ENCODE results near the gene ATP2B3. TPM values are rescaled to one million over a fixed set of nuclear protein-coding genes. Genes with fewer than 3 reads are reported as not detected.

Gene ATP2B3
- total RNA-seq, 1 donor from 2014 or later: not detected

DNA sequence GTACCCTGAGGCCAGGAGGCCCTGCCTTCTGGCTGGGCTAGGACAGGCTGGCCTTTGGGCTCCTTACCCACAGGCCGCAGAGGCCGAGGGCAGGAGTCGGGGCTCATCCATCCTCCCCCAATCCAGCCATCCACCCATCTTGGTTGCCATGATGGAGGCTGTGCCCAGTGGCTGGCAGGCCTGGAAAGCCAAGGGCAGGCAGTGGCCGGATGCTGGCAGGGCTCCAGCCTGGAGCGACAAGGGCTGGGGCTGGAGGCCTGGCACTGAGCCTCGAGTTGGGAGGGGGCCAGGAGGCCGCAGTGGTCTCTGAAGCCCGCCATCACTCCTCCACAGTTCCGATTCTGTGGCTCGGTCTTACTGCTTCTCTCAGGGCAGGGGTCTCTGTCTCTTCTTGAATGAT lies 31.3 kb upstream of the ATP2B3 start:
- intact Hi-C loops (cut with DNase I): no loop called here
- ATAC-seq (no peak), DNase-seq (ENCODE audit: missing footprints) (no peak)

GRCh38 chrX:153487590-153488071 lies 29.8 kb upstream of the ATP2B3 start:
- intact Hi-C loops (cut with DNase I): no loop called here
- DNase-seq (ENCODE audit: missing footprints) (no peak), ATAC-seq (peak; percentile 29)

DNA sequence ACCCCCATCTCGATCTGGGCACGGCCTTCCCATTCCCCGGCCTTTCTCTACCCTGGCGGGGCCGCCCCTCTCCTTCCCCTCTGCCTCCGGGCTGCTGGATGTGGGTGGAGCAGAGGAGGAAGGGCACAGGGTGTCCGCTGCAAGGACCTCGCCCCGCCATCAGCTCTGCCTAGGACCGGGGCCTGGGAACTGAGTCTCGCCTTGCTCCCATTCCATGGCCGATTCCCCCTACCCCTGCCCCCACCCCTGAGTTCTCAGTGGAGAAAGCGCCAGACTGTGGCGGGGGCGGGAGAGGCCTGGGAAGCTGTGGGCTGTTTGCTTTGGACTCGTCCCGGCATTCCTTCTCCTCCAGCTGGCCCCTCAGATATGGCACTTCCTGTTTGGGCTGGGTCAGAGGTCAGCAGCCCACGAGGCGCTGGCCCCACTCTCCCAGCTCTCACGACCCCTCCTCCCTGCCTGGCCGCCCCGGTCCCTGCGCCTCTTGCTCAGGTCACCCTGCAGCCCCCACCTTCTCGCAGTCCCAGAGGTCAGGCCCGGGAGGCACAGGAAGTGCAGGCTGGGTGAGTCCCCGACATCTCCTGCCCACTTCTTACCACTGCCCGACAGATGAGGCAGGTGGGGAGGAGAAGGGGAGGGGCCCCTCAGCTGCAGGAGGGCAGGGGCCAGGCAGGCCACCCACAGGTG lies 29.1 kb upstream of the ATP2B3 start:
- intact Hi-C loops (cut with DNase I): no loop called here
- ATAC-seq (peak; percentile 70), DNase-seq (ENCODE audit: missing footprints) (no peak)

DNA sequence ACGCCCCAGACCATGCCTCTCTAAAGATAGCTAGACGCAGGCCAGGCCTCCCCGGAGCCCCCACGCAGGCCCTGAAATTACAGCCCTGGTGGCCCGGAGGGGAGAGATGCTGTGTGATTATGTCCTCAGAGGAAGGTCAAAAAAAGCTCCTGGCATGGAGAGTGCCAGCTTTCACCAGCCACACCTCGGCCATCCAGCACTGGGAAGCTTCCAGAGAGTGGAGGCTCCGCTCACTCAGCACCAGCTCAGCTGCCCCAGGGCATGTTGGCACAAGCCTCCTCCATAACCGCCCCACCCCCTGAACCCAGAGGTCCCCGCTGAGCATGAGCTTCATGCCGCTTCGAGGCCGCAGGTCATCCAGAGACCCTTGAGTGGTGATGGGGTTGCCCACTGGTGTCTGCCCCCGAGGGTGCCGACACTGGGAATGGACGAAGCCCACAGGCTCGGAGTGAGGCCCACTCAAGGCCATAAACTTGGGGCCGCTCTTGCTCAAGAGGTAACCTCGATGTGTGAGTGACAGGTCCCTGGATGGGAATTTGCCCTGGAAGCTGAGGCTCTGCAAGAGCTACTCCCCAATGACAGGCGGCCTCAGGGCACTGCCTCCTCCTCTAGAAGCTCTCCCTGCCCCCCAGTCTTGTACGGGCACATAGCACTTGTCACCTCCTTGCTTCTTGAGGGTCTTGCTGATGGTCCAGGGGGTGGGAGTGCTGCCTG lies 27.1 kb upstream of the ATP2B3 start:
- DNase-seq (ENCODE audit: missing footprints): no peak
- intact Hi-C loops (cut with DNase I): no loop called here
- ATAC-seq: no peak

DNA sequence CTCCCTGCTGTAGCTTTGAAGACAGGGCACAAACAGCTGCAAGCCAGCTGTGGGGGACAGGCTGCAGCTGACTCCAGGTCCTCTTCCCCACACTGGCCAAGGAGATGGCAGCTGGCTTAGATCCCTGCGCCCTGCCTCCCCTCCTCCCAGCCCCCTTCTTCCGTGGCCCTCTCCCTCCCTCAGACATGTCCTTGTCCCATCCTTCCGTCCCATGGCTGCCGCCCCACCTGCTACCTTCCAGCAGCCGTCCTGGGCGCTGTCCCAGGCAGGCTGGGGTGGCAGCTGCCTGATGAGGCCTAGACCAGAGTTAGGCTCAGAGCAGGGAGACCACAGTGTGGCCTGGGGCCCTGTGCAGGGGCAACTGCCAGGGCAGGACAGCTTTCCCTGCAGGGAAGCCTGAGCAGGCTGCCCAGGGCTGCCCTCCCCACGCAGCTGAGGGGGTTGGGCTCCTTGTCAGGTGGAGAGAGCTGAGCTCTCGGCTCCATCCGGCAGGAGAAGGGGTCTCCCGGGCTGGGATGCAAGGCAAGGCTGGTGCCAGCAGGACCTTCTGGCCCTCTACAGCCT lies 26.0 kb upstream of the ATP2B3 start:
- DNase-seq (ENCODE audit: missing footprints) (no peak), ATAC-seq (no peak)

DNA sequence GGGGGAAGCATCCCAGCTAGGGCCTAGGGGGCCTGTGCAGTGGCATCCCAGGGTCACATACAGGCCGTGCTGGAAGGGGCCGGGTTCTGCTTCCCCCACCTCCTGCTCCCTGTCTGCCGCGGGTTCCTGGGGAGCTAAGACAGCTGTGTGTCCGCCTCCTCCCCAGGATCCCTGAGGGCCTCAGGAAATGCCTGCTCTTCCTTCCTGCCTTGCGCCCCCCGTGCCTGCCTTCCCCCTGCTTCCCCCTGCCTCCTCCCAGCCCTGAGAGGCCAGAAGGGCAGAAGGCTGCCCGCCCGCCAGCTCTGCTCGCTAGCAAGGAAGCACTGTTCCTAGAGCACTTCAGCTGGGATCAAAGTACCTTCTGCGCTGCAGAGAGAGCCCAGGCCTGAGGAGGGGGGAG lies 25.5 kb upstream of the ATP2B3 start:
- DNase-seq (ENCODE audit: missing footprints): no peak
- ATAC-seq: no peak

More for the DNA sequence above, 26.0 kb upstream of the ATP2B3 start:
- intact Hi-C loops (cut with DNase I): no loop called here

GRCh38 chrX:153492543-153492942 lies 24.9 kb upstream of the ATP2B3 start:
- intact Hi-C loops (cut with DNase I): no loop called here
- no peak for DNase-seq (ENCODE audit: missing footprints)
- no peak for ATAC-seq

More for the DNA sequence above, 25.5 kb upstream of the ATP2B3 start:
- intact Hi-C loops (cut with DNase I): no loop called here

- no peak for ATAC-seq
- intact Hi-C loops (cut with DNase I): no loop called here
- DNase-seq (ENCODE audit: missing footprints): no peak
Measured at GRCh38 chrX:153493085-153493484, 24.4 kb upstream of the ATP2B3 start.

DNA sequence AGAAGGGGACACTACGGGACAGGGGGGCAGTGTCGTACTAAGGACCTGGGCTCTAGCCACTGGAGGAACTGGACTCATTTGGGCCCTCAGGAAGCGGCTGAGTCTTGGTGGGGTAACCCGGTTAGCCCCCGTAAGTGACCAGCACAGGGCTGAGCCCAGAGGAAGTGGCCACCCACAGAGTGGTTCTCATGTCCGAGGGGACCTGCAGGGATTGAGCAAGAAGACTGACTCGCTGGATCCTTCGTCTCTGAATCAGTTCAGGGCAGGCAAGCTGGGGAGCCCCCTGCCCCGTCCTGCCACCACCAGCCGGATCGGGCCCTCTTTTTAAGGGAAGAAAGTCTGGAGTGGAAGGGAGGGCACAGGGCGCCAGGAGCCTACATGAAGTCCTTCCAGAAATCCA lies 23.4 kb upstream of the ATP2B3 start:
- DNase-seq (ENCODE audit: missing footprints): no peak
- intact Hi-C loops (cut with DNase I): loop anchor here (2.0 kb wide), 1 partner anchor 31 kb away; no protein-coding TSS in a partner anchor
- peak; percentile 27 for ATAC-seq

DNA sequence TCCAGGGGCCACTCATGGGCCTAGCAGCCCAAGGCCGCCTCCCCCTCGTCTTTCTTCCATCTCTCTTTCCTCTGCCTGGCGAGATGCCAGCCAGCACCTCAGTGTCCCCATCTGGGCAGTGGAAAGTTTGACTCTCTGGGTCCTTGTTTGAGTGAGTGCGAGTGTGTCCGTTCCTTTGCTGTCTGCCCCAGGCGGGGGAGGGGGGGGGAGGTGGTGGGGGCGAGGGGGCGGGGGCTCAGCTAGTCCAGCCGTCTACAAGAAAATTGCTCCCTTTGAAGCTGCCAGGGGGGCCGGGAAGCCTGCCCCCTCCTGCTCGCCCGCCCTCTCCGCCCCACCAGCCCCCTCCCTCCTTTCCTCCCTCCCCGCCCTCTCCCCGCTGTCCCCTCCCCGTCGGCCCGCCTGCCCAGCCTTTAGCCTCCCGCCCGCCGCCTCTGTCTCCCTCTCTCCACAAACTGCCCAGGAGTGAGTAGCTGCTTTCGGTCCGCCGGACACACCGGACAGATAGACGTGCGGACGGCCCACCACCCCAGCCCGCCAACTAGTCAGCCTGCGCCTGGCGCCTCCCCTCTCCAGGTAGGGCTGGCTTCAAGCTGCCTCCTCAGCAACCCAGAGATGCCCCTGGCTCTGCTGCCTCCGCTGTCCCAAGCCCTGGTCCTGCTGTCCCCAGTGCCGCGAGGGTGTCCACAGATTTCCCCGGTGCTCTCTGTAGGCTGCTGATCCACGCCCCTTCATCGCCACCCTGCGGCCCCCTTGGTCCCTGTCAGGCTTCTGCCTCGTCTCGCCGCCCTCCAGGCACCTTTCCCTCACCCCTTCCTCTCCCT lies 22.7 kb upstream of the ATP2B3 start, which contains the start of gene BGN:
Gene BGN, plus strand, starts transcription at position 440 of the 821 bp plus-strand sequence. CDS start 9,652 bp downstream, outside the sequence.
- intact Hi-C loops (cut with DNase I): loop anchor here (1.0 to 2.0 kb wide), 2 partner anchors 23 to 32 kb away; no protein-coding TSS in a partner anchor
- no peak for DNase-seq (ENCODE audit: missing footprints)

GRCh38 chrX:153495362-153495751 lies 22.1 kb upstream of the ATP2B3 start:
- intact Hi-C loops (cut with DNase I): loop anchor here (1.0 to 2.0 kb wide), 2 partner anchors 24 to 33 kb away; no protein-coding TSS in a partner anchor
- ATAC-seq (peak; percentile 30), DNase-seq (ENCODE audit: missing footprints) (no peak)

More for the DNA sequence above, 22.7 kb upstream of the ATP2B3 start, which contains the start of gene BGN:
- ATAC-seq: peak; percentile 63

- DNase-seq (ENCODE audit: missing footprints): no peak
- intact Hi-C loops (cut with DNase I): loop anchor here (1.0 to 2.0 kb wide), 2 partner anchors 25 to 33 kb away; no protein-coding TSS in a partner anchor
- no peak for ATAC-seq
Measured at GRCh38 chrX:153495903-153496589, 21.4 kb upstream of the ATP2B3 start.

GRCh38 chrX:153496590-153496959 lies 20.9 kb upstream of the ATP2B3 start:
- DNase-seq (ENCODE audit: missing footprints): no peak
- intact Hi-C loops (cut with DNase I): no loop called here
- no peak for ATAC-seq

DNA sequence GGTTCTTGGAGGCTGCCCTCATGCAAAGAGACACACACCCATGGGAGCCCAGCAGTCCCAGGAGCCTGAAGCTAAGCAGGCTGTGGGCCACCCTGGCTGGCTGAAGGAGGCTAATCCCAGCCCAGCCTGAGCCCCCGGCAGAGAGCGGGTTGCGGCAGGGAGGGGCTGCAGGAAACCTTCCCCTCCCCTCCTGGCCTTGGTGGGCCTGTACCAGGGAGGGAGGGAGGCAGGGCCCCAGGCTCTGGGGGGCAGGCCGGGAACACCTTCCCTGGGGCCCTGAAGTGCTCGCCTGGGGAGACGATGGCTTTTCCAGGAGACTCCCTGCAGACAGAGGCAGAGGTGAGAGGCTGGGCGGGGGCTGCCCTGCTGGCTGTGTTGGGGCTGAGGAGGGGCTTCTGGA lies 19.0 kb upstream of the ATP2B3 start:
- DNase-seq (ENCODE audit: missing footprints) (no peak), ATAC-seq (no peak)
- intact Hi-C loops (cut with DNase I): no loop called here

DNA sequence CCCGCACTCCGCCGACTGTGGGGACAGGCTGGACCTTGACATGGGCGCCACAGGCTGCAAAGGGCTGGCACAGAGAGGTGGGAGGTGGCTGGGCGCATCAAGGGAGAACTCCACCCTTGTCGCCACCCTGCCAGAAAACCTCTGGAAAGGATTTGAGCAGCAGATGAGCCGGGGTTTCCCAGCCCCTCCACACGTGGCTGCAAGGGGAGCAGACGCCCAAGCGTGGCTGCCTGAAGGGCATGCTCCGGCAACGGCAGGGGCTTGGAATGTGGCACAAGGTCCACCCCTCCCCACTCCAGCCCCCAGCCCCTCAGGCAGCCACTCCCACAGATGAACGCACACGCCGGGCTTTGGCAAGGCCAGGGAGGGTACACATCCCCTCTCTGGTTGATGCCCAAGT lies 18.1 kb upstream of the ATP2B3 start:
- intact Hi-C loops (cut with DNase I): no loop called here
- ATAC-seq: no peak
- DNase-seq (ENCODE audit: missing footprints): no peak

DNA sequence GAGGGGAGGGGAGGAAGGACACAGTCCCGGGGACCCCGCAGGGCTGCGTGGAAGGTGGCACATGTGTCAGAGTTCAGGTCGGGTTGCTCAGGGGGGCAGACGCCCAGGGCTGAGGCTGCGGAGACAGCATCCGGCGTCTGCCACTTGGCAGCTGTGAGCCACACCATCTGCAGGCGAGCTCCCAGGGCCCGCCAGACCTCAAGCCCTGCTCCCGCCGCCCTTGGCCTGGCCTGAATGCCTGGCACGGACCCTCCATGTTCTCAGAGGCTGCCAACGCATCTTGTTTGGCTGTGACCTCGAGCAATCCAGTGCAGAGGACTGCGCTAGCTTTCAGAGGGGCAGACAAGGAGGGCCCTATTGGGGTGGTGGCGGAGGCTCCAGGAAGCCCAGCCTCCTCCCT lies 17.6 kb upstream of the ATP2B3 start:
- ATAC-seq (peak; percentile 59), DNase-seq (ENCODE audit: missing footprints) (no peak)
- intact Hi-C loops (cut with DNase I): no loop called here

DNA sequence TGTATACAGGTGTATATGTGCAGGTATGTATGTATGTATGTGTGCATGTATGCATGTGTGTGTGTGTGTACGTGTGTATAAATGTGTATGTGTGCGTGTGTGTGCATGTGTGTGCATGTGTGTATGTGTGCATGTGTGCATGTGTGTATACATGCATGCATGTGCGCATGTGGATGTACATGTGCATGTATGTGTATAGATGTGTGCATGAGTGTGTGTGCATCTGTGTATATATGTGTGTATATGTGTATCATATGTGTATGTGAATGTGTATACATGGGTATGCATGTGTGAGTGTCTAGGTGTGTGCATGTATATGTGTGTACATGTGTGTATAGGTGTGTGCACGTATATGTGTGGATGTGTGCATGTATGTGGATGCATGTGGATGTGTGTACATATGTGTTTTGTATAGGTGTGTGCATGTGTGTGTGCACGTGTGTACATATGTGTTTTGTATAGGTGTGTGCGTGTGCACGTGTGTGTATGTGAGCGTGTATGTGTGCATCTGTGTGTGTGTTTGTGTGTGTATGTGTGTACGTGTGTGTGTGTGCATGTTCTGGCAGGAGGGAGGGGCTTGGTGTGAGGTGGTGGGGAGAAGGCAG lies 16.7 kb upstream of the ATP2B3 start:
- intact Hi-C loops (cut with DNase I): no loop called here
- ATAC-seq (no peak), DNase-seq (ENCODE audit: missing footprints) (no peak)

DNA sequence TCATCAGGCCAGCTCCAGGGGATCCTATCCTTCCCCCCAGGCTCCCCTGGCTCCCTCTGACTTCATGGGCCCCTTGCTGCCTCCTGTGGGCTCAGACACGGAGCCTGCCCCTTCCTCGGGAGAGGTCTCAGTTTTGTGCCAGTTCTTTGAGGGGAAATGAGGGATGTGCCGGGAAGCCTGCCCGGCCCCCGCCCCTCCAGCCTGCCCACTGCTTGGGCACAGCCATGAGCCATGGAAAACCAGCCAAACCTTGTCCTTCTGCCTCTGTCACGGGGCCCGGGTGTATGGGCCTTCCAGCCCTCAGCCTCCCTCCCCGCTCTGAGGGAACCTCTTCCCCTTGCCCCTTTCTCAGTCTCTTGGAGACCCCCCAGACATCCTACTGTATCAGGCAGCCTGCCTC lies 15.9 kb upstream of the ATP2B3 start:
- DNase-seq (ENCODE audit: missing footprints) (no peak), ATAC-seq (no peak)
- intact Hi-C loops (cut with DNase I): no loop called here
